Measurements from ENCODE around the gene BRI3BP. TPM values are rescaled to one million over a fixed set of nuclear protein-coding genes. Genes with fewer than 3 reads are reported as not detected.
"Not testable (repeated sequence)": the region's sequence is repeated elsewhere in the genome, so short reads cannot be mapped to it uniquely, and the experiment has no call there.

BRI3BP gene
- total RNA-seq, 4 donors from 2014 or later, result 3.8 to 11.1 (median 7.7) TPM

- intact Hi-C loops (cut with DNase I), result no loop called here
- TF ChIP-seq POLR2A (IDR thresholded peaks at IDR 0.05), result no peak
- no peak for TF ChIP-seq CTCF (IDR thresholded peaks at IDR 0.05)
- no peaks in the 10 kb centered on the region for H3K36me3 ChIP-seq
- no peak for DNase-seq
- no peaks in the 10 kb centered on the region for H3K27me3 ChIP-seq
- H3K9me3 ChIP-seq, result no peaks in the 10 kb centered on the region
- H3K27ac ChIP-seq, result no peak overlapping the region
- no peaks in the 10 kb centered on the region for H3K4me1 ChIP-seq
- 87 to 94% methylated on average over 43 of the region's 43 CpGs for WGBS, 2 donors
- no peak overlapping the region for H3K4me3 ChIP-seq (replicated peaks in 1 of 3)
Measured at GRCh38 chr12:125024949-125025563, 31.6 kb downstream of the BRI3BP start.

- no peaks in the 10 kb centered on the region for H3K27me3 ChIP-seq
Measured at GRCh38 chr12:125025606-125026235, 32.3 kb downstream of the BRI3BP start.

GRCh38 chr12:125028106-125028505 is 34.7 kb downstream of the BRI3BP start:
- Histone ChIP-seq H3K27me3 (no peaks in the 10 kb centered on the region), H3K4me1 (no peaks in the 10 kb centered on the region), H3K27ac (no peak overlapping the region), H3K9me3 (no peaks in the 10 kb centered on the region), H3K4me3 (replicated peaks in 1 of 3) (no peak overlapping the region), H3K36me3 (no peaks in the 10 kb centered on the region)
- intact Hi-C loops (cut with DNase I), result no loop called here
- WGBS, 2 donors, result 95 to 96% methylated on average over 8 of the region's 8 CpGs
- TF ChIP-seq POLR2A (IDR thresholded peaks at IDR 0.05), result no peak
- TF ChIP-seq CTCF (IDR thresholded peaks at IDR 0.05), result no peak
- no peak for DNase-seq

More at GRCh38 chr12:125025606-125026235, 32.3 kb downstream of the BRI3BP start:
- no peak for TF ChIP-seq POLR2A (IDR thresholded peaks at IDR 0.05)
- no peak for TF ChIP-seq CTCF (IDR thresholded peaks at IDR 0.05)
- WGBS, 2 donors, result 83 to 86% methylated on average over 9 of the region's 9 CpGs
- H3K9me3 ChIP-seq, result no peaks in the 10 kb centered on the region
- H3K4me1 ChIP-seq, result no peaks in the 10 kb centered on the region
- intact Hi-C loops (cut with DNase I), result no loop called here
- H3K4me3 ChIP-seq (replicated peaks in 1 of 3), result no peak overlapping the region
- no peak overlapping the region for H3K27ac ChIP-seq
- DNase-seq, result no peak
- H3K36me3 ChIP-seq, result no peaks in the 10 kb centered on the region

GRCh38 chr12:125029761-125030358 is 36.4 kb downstream of the BRI3BP start:
- Histone ChIP-seq H3K9me3 (no peaks in the 10 kb centered on the region), H3K27ac (no peak overlapping the region), H3K4me1 (no peaks in the 10 kb centered on the region), H3K4me3 (replicated peaks in 1 of 3) (no peak overlapping the region), H3K36me3 (no peaks in the 10 kb centered on the region), H3K27me3 (no peaks in the 10 kb centered on the region)
- no peak for DNase-seq
- WGBS, 2 donors, result 89 to 93% methylated on average over 7 of the region's 7 CpGs
- TF ChIP-seq POLR2A (IDR thresholded peaks at IDR 0.05) (no peak), CTCF (IDR thresholded peaks at IDR 0.05) (no peak)
- intact Hi-C loops (cut with DNase I), result no loop called here

- H3K27me3 ChIP-seq; H3K36me3 ChIP-seq; H3K9me3 ChIP-seq; H3K27ac ChIP-seq; H3K4me3 ChIP-seq (replicated peaks in 1 of 3); H3K4me1 ChIP-seq; DNase-seq; intact Hi-C loops (cut with DNase I): not testable (repeated sequence)
- 43 to 60% methylated on average over 9 of the region's 9 CpGs for WGBS, 2 donors
Measured at GRCh38 chr12:125031471-125031870, 38.0 kb downstream of the BRI3BP start.

Measured in thyroid gland (tissue), 4 donors.